Activated T-helper 1 cell treated with Interleukin-2 at 50 U/mL for 16 hours (primary cell): ENCODE measurements around the gene MYO1C.
A peak's percentile ranks its signal among the peaks of the same experiment; 100 is the strongest.
"Not testable (repeated sequence)": the region's sequence is repeated elsewhere in the genome, so short reads cannot be mapped to it uniquely, and the experiment has no call there.

ENCODE experiments used
- DNase-seq: peaks from one replicate; pipeline ENCODE4 v3.0.0-alpha.2; 2020; ENCODE audit warnings: low read depth

The MYO1C gene

DNA sequence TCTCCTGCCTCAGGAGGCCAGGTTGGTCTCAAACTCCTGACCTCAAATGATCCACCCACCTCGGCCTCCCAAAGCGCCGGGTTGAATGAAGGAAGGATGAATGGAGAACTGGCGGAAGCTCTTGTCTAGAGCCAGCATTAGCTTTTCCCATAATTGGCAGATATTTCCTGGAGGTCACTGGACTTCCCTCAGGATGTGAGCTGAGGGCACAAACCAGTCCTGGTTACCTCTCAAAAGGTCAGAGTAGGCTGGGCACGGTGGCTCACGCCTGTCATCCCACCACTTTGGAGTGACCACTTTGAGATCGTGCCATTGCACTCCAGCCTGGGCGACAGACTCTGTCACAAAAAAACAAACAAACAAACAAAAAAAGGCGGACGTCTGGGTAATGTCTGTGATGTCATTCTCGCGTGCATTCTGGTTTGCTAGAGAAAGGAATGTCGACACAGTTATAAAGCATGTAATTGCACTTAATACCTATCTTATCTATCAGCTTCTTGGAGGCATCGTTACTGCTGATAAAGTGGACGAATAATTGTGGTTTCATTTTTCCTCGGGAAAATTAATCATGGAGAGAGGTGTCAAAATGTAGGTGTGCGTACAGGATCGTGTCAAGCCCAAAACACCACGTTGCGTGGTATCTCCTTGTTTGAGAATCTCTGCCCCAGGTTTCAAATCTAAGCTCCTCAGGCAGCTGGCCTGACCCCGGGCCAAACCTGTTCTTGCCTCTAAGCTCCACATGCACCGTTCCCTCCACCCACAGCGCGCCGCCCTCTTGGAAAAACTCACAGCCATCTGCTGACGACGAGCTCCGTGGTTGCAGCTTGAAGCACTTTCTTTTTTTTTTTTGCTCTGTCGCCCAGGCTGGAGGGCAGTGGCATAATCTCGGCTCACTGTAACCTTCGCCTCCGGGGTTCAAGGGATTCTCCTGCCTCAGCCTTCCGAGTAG, 30.0 kb downstream of the MYO1C start:
- no peak for DNase-seq

GRCh38 chr17:1461198-1461944, 31.1 kb downstream of the MYO1C start:
- no peak for DNase-seq

DNA sequence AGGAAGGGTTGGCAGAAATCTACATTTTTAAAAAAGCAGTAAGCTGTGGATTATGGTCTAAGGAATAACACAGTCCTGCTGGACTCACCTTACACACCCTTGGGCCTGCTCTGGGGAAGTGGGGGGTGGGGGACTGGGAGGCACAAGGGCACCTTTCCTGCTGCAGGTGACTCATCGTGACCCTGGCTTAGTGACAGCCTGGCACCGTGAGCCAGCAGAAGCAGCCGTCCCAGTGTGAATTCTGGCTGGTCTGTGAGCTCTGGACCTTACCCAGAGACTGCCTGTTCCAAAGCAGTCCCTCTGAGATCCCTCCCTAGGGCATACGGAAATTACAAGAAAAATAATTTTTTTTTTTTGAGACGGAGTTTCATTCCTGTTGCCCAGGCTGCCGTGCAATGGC, 32.3 kb downstream of the MYO1C start:
- no peak for DNase-seq

GRCh38 chr17:1455797-1456599, 36.5 kb downstream of the MYO1C start, which contains the start of gene CRK:
CRK (minus strand) TSS chr17:1456232; CDS start chr17:1456117, 115 bp downstream.
- peak; percentile 100 for DNase-seq

DNA sequence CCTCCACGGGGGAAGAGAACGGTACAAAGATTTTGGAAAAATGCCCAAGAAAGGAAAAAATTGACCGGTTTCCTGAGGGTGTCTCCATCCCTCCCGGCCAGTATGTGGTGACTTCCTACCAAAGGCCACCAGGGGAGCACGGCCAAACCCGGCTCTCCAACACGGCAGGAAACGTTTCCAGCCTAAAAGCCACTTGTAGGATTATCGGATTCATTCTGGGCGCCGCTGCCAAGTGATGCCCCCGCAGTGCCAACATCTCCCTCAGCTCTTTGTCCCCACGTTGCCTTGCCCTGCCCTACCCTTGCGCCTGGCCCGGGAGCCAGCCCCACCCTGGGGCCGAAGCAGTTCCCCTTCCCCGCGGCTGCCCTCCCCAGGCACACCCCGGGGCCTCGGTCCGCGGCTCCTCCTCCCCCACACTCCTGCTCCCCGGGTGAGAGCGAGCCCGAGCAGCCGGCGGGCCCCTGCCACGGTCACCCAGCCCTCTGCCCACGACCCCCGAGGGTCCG, 37.1 kb downstream of the MYO1C start:
- peak; percentile 11 for DNase-seq

DNA sequence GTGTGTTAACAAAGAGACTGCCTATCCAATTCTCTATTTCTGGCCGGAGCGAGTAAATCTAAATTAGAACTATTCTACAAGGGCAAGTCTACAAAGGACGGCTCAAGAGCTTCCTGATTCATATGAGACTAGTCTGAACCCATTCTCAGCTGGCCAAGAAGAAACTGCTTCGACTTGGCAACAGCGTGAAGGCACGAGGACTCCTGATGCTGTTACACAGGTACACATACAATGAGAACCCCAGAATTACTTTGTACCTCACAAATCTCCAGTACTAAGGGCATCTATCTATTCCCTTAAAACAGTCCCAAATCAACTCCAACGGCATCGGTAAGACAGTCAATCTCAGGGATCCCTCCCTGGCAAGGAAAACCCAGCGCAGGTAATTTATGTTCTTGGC, 37.9 kb downstream of the MYO1C start:
- DNase-seq: no peak

DNA sequence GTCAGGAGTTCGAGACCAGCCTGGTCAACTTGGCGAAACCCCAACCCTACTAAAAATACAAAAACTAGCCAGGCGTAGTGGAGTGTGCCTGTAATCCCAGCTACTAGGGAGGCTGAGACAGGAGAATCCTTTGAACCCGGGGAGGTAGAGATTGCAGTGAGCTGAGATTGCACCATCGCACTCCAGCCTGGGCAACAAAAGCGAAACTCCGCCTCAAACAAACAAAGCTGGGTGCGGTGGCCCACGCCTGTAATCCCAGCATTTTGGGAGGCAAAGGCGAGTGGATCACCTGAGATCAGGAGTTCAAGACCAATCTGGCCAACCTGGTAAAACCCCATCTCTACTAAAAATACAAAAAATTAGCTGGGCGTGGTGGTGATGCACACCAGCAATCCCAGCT, 38.8 kb downstream of the MYO1C start:
- not testable (repeated sequence) for DNase-seq

GRCh38 chr17:1452836-1453235, 39.6 kb downstream of the MYO1C start:
- no peak for DNase-seq

DNA sequence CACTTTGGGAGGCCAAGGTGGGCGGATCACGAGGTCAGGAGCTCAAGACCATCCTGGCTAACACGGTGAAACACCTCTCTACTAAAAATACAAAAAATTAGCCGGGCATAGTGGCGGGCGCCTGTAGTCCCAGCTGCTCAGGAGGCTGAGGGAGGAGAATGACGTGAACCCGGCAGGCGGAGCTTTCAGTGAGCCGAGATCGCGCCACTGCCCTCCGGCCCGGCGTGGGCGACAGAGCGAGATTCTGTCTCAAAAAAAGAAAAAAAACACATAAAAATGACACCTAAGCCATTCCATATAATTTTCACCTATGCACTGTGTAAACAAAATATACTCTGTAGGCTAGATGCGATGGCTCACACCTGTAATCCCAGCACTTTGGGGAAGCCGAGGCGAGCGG, 42.2 kb downstream of the MYO1C start:
- DNase-seq: not testable (repeated sequence)

GRCh38 chr17:1449412-1449967, 43.0 kb downstream of the MYO1C start:
- DNase-seq: no peak

- DNase-seq: no peak
These were observed 45.4 kb downstream of the MYO1C start for GRCh38 chr17:1447052-1447451.

GRCh38 chr17:1446201-1446600, 46.3 kb downstream of the MYO1C start:
- no peak for DNase-seq

DNA sequence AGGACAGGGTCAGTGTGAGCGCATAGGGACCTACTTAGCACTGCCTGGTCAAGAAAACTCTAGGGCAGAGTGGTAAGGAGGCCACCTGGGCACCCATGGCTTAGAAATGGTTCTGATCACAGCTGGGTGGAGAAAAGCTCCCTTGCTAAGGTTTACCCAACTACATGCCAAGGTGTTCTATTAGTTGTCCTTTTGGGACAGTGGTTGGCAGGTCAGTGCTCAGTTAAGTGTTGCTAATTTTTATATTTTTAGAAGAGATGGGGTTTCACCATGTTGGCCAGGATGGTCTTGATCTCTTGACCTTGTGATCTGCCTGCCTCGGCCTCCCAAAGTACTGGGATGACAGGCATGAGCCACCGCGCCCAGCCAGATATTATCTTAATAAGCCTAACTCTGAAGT, 46.8 kb downstream of the MYO1C start:
- DNase-seq: not testable (repeated sequence)

GRCh38 chr17:1442721-1443120, 49.8 kb downstream of the MYO1C start:
- DNase-seq: not testable (repeated sequence)

DNA sequence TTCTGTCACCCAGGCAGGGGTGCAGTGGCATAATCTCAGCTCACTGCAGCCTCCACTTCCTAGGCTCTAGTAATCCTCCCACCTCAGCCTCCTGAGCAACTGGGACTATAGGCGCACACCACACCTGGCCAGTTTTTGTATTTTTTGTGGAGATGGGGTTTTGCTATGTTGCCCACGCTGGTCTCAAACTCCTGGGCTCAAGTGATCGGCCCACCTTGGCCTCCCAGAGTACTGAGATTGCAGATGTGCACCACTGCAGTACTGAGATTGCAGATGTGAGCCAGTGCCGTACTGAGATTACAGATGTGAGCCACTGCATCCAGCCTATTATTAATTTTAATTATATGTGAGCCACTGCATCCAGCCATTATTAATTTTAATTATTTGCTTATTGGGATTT, 50.3 kb downstream of the MYO1C start:
- DNase-seq: no peak

- no peak for DNase-seq
These were observed 51.6 kb downstream of the MYO1C start for GRCh38 chr17:1440921-1441320.

DNA sequence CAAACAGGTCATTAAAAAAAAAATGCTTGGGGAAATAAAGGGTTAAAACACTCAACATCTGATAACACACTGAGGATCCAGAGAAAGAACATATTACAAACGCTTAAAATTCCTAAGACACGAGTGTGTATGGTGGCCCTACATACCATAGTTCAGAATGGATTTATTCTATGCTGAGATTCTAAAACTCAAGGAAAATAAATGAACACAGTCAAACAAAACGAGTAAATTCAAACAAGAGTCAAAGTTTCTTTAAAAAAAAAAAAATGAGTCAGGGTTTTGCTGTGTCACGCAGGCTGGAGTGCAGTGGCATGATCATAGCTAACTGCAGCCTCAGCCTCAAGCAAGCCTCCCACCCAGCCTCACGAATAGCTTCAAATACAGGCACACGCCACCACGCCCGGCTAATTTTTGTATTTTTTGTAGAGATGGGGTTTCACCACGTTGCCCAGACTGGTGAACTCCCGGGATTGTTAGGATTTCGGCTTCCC, 53.8 kb downstream of the MYO1C start:
- DNase-seq: no peak

- no peak for DNase-seq
These were observed 57.2 kb downstream of the MYO1C start for GRCh38 chr17:1435326-1435725.

DNA sequence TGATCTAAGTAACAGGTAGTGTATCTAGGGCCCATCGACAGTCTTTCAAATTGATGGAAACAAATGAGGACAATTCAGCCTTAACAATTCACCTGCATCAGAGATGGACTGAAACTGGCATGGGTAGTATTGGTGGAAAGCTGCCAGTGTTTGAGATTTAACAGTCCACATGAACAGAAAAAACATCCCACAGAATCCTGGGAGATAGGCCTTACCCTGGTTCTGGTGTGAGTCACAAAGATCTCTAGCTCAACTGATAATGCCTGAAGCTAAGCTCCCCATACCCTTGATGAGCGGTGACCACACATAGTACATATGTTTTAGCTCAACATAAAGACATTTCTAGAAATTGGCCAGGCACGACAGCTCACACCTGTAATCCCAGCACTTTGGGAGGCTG, 58.3 kb downstream of the MYO1C start:
- no peak for DNase-seq

GRCh38 chr17:1431631-1432104, 60.8 kb downstream of the MYO1C start:
- no peak for DNase-seq

- no peak for DNase-seq
These were observed 68.9 kb downstream of the MYO1C start for GRCh38 chr17:1423456-1424135.
